Large intestine (tissue), 3 donors: ENCODE measurements around the gene ZNF618. TPM values are rescaled to one million over a fixed set of nuclear protein-coding genes. Genes with fewer than 3 reads are reported as not detected.

ENCODE experiments used
- DNase-seq, 2 donors: peaks; one replicate each; pipeline versions ENCODE4 v3.0.0 to v3.0.0-alpha.2; 2013
- H3K27ac ChIP-seq: one replicate; pipeline ENCODE4 v1.5.1; 2013; ENCODE audit warnings: low read length
- H3K27me3 ChIP-seq: 2 replicates; pipeline ENCODE4 v1.6.1; 2013; ENCODE audit warnings: low read length; ENCODE audit not compliant: control insufficient read depth, insufficient read depth
- H3K36me3 ChIP-seq: 2 replicates; pipeline ENCODE4 v1.6.1; 2013; ENCODE audit warnings: low read length; ENCODE audit not compliant: control insufficient read depth, insufficient read depth
- H3K4me1 ChIP-seq: one replicate; pipeline ENCODE4 v1.6.1; 2013; ENCODE audit warnings: low read length; ENCODE audit not compliant: control insufficient read depth, insufficient read depth
- H3K4me3 ChIP-seq: one replicate; pipeline ENCODE4 v1.5.1; 2013; ENCODE audit warnings: low read length
- H3K9me3 ChIP-seq: one replicate; pipeline ENCODE4 v1.6.1; 2013; ENCODE audit warnings: mild to moderate bottlenecking, low read depth, low read length, moderate library complexity; ENCODE audit not compliant: control insufficient read depth
- WGBS: methylation state at CpG from one replicate; pipeline ENCODE4 v1.1.5; 2013; ENCODE audit warnings: low lambda C conversion rate; ENCODE audit not compliant: insufficient coverage; 5-methylcytosine and 5-hydroxymethylcytosine counted together
- polyA plus RNA-seq: library from polyadenylated mRNA; unstranded; fragments of 120-200 nt; gene quantifications from one replicate; pipeline ENCODE4 v1.2.1, GENCODE V29; 2013

ZNF618 gene
- polyA plus RNA-seq, 1 donor: 8.1 TPM

DNA sequence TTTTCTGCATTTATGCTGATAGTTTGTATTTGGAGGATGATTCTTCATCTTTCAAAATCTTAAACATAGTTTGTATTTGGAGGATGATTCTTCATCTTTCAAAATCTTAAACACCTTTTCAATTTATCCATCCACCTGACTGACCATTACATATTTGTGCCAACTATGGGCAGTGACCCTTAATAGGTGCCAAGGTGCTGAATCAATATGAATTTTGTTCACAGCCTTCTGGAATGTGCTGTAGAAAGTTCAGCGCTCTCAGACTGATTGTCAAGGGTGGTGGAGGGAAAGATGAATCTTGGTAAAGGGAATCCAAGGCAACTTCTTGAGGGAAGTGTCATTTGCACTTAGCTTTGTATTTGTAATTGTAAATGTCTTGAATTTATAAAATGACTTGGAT is 18.1 kb downstream of the ZNF618 start:
- H3K27ac ChIP-seq: no peak overlapping the region
- no peak for DNase-seq
- no peaks in the 10 kb centered on the region for H3K4me1 ChIP-seq
- H3K4me3 ChIP-seq: no peak overlapping the region
- H3K36me3 ChIP-seq: no peaks in the 10 kb centered on the region
- H3K9me3 ChIP-seq: peaks cover 5% of the 10 kb centered on the region
- WGBS: no CpG with 5 or more reads among the region's 1 CpG
- H3K27me3 ChIP-seq: no peaks in the 10 kb centered on the region

DNA sequence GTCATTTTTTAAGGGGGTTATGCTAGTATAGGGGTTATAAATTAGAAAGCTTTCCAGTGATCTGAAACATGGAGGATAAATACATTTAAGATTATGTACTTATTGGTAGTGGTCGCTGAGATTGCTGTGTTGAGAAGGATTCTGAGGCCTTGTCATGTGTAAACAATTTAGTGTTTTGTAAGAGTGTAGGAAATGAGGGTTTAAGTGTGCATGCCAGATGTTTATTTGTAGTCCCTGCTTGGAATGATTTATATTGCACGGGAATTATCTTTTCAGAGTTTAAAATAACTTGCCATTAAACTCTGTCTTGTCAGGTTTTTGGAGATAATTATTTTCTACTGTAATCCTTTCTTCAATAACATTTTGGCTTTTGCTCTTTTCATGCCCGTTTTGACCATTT is 19.4 kb downstream of the ZNF618 start:
- no peaks in the 10 kb centered on the region for H3K4me1 ChIP-seq
- no peaks in the 10 kb centered on the region for H3K27me3 ChIP-seq
- WGBS: 100% methylated on average over 1 of the region's 3 CpGs
- no peak overlapping the region for H3K4me3 ChIP-seq
- peaks cover 4% of the 10 kb centered on the region for H3K9me3 ChIP-seq
- H3K27ac ChIP-seq: no peak overlapping the region
- no peaks in the 10 kb centered on the region for H3K36me3 ChIP-seq
- DNase-seq: no peak

DNA sequence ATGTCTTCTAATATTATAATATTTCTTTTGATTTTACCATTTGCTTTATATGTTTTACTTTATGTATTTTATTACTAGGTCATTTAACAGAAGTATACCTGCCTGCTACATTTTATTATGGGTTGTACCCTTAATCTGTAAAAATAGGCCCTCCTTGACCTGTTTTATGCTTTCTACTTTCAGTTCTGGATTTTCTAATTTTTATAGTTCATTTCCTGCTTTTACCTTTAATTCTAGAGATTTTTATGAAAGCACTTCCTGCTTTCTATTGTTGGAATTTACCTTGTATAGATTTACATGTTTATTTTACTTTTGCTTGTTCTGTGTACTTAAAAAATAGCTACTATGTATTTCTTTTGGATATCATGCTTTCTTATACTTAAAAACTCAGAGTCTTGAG is 20.6 kb downstream of the ZNF618 start:
- DNase-seq: no peak
- H3K27me3 ChIP-seq: no peaks in the 10 kb centered on the region
- H3K36me3 ChIP-seq: no peaks in the 10 kb centered on the region
- no peak overlapping the region for H3K27ac ChIP-seq
- H3K4me3 ChIP-seq: no peak overlapping the region
- no peaks in the 10 kb centered on the region for H3K4me1 ChIP-seq
- no peaks in the 10 kb centered on the region for H3K9me3 ChIP-seq

DNA sequence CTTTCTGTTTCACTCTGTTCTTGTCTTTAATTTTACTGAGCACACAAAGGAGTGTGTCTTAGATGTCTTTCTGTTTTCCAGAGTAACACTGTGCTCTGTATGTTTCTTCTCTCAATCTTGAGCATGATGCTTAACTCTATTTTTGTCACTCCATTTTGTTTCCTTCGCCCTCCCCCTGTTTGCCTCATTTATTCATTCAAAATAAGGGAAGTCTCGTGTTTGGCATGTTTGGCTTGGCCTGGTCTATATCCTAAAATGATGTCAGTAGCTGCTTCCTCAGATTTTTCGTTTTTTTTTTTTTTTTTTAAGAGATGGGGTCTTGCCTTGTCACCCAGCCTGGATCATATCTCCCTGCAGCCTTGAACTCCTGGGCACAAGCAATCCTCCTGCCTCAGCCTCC is 22.0 kb downstream of the ZNF618 start:
- peaks cover under 1% of the 10 kb centered on the region for H3K9me3 ChIP-seq
- 100% methylated on average over 1 of the region's 3 CpGs for WGBS
- no peak overlapping the region for H3K4me3 ChIP-seq
- no peaks in the 10 kb centered on the region for H3K36me3 ChIP-seq
- no peaks in the 10 kb centered on the region for H3K4me1 ChIP-seq
- no peak overlapping the region for H3K27ac ChIP-seq
- no peaks in the 10 kb centered on the region for H3K27me3 ChIP-seq
- no peak for DNase-seq

DNA sequence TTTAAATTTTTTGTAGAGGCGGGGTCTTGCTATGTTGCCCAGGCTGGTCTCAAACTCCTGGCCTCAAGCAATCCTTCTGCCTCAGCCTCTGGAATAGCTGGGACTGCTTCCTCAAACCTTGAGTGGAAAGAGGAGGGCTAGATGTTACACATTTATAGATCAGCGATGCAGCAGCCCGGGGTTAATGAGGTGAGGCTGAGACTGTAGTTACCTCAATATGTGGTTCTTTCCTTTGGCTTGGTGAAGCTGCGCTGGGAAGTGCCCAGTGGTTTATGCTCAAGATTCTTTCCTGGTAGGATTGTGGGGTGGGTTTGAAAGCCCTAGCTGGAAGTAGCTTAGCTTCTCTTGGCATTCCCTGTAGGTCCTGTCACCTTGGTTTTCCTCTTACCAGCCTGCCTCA is 22.5 kb downstream of the ZNF618 start:
- no peak for DNase-seq
- H3K4me3 ChIP-seq: no peak overlapping the region
- H3K27ac ChIP-seq: no peak overlapping the region
- peaks cover 5% of the 10 kb centered on the region for H3K9me3 ChIP-seq
- WGBS: no CpG with 5 or more reads among the region's 4 CpGs
- H3K27me3 ChIP-seq: no peaks in the 10 kb centered on the region
- H3K36me3 ChIP-seq: no peaks in the 10 kb centered on the region
- no peaks in the 10 kb centered on the region for H3K4me1 ChIP-seq

DNA sequence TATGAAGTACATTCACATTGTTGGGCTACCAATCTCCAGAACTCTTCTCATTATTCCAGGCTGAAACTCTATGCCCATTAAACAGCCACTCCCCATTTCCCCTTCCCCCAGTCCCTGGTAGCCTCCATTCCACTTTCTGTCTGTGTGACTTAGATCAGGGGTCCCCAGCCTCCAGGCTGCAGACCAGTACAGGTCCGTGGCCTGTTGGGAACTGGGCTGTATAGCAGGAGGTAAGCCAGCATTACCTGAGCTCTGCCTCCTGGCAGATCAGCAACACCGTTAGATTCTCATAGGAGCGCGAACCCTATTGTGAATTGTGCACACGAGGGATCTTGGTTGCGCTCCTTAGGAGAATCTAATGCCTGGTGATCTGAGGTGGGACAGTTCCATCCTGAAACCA is 23.1 kb downstream of the ZNF618 start:
- no peak for DNase-seq
- Histone ChIP-seq H3K27me3 (no peaks in the 10 kb centered on the region), H3K9me3 (peaks cover 7% of the 10 kb centered on the region), H3K27ac (no peak overlapping the region), H3K4me3 (no peak overlapping the region), H3K36me3 (no peaks in the 10 kb centered on the region), H3K4me1 (no peaks in the 10 kb centered on the region)
- WGBS: no CpG with 5 or more reads among the region's 6 CpGs

DNA sequence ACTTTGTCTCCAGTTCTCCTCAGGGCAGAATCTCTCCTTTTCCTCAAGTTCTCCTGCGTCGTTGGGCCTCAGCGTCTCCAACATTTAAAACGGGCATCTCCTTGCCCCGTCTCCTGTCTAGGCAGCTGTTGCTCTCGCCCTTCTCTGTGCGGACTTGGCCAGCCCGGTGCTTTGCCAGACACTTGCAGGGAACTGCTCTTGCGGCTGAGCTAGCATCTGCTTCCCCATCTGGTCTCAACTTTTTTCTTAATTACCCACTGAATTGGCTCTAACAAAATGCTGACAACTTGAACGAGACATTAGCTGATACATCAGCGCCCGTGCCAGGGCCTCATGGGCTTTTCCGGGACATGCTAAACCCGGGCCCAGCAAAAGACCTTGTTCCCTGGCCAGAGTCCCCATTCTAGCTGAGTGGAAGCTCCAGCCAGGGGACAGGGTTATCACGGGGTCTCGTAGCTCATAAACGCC is 25.1 kb downstream of the ZNF618 start:
- Histone ChIP-seq H3K27ac (no peak overlapping the region), H3K9me3 (peaks cover 7% of the 10 kb centered on the region), H3K27me3 (no peaks in the 10 kb centered on the region), H3K4me3 (no peak overlapping the region), H3K36me3 (no peaks in the 10 kb centered on the region), H3K4me1 (no peaks in the 10 kb centered on the region)
- no peak for DNase-seq
- WGBS: 100% methylated on average over 3 of the region's 17 CpGs

DNA sequence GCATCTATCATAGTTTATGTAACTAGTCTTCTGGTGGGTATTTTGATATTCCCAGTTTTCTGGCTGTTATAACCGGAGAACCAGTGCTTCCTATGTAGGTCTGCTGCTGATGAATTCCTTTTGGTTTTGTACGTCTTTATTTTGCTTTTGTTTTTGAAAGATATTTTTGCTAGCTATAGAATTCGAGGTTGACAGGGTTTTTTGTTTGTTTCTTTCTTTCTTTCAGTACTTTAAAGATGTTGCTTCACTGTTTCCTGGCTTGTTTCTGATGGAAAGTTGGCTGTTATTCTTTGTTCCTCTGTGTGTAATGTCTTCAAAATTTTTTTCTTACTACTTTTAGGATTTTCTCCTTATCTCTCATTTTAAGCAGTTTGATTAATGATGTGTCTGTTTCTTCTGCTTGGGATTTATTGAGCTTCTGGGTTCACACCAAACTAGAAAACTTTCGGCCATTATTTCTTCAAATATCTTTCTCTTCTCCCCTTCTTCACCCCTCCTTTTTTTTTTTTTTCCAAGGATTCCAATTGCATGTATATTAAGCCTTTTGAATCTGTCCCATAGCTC is 27.5 kb downstream of the ZNF618 start:
- WGBS: 98% methylated on average over 4 of the region's 4 CpGs
- DNase-seq: no peak
- H3K4me3 ChIP-seq: no peak overlapping the region
- no peaks in the 10 kb centered on the region for H3K27me3 ChIP-seq
- peaks cover 7% of the 10 kb centered on the region for H3K9me3 ChIP-seq
- no peaks in the 10 kb centered on the region for H3K36me3 ChIP-seq
- H3K27ac ChIP-seq: no peak overlapping the region
- H3K4me1 ChIP-seq: no peaks in the 10 kb centered on the region

DNA sequence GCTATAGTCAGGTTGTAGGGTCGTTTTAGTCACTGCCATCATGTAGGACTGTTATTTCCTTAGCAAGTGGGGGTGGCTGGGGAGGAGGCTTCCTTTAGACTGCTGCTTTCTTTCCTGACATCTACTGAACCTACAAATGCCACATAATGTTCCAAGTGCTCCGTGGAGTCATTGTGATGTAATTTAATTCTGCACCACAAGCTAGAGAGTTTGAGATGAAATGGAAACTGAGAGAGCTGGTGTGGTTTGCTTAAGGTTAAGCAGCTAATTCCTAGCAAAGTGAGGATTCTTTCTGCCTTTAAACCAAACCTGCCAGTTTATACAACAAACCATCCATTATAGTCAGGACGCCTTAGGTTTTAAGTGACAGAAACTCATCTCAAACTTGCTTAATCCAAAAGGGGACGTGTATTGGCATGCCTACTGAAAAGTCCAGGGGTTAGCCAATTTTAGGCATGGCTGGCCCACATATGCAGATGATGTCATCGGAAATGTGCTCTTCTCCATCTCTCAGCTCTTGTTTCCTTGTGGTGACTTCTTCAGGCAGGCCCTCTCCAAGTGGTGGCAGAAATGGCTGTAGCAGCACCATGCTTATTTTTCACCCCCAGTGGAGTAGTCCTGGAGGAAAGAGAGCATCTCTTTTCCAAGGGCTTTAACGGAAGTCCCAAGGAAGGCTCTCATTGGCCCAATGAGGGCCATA is 30.5 kb downstream of the ZNF618 start:
- H3K36me3 ChIP-seq: no peaks in the 10 kb centered on the region
- H3K27ac ChIP-seq: no peak overlapping the region
- H3K9me3 ChIP-seq: peaks cover 7% of the 10 kb centered on the region
- no peaks in the 10 kb centered on the region for H3K27me3 ChIP-seq
- H3K4me3 ChIP-seq: no peak overlapping the region
- 100% methylated on average over 1 of the region's 6 CpGs for WGBS
- DNase-seq: no peak
- H3K4me1 ChIP-seq: no peaks in the 10 kb centered on the region

DNA sequence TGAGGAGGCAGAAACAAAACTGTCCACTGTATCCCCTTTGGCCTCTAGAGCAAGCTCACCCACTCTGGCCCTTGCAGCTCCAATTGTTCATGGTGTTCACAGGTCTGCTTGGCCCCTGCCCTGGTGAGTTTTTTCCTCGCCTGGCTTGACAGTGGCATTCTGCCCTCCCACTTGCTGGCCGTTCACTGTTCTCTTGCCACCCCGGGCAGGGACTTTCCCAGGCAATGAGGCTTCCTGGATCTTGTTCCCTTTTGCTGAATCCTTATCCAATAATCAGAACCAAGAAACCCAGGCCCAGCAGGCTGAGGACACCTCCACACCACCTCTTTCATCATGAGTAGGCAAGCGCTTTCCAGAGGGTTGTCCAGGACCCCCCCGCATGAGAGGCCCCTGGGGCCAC is 31.2 kb downstream of the ZNF618 start:
- no peak overlapping the region for H3K27ac ChIP-seq
- no peak overlapping the region for H3K4me3 ChIP-seq
- H3K4me1 ChIP-seq: no peaks in the 10 kb centered on the region
- peaks cover 7% of the 10 kb centered on the region for H3K9me3 ChIP-seq
- no peaks in the 10 kb centered on the region for H3K36me3 ChIP-seq
- no peaks in the 10 kb centered on the region for H3K27me3 ChIP-seq
- whole genome bisulfite sequencing: no CpG with 5 or more reads among the region's 5 CpGs
- DNase-seq: no peak

DNA sequence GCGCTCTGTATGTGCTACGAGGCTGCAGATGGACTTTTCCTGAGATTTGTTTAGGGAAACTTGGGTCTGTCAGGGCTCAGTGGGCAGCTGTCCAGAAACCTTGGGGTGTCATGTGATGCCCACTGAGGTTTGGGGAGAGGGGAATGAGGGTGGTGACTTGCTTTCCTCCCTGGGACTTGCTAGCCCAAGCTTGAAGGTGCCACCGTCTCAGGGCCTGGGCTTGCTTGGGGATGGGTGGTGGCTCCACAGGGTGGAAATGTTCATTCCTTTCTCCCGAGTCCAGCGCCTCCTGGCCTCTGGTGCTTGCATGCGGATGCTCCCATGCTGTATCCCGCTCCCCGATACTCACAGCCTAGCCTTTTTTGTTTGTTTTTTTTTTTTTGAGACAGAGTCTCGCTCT is 33.3 kb downstream of the ZNF618 start:
- Histone ChIP-seq H3K27me3 (no peaks in the 10 kb centered on the region), H3K36me3 (no peaks in the 10 kb centered on the region), H3K4me1 (no peaks in the 10 kb centered on the region), H3K4me3 (no peak overlapping the region), H3K27ac (no peak overlapping the region), H3K9me3 (no peaks in the 10 kb centered on the region)
- WGBS: 95% methylated on average over 5 of the region's 9 CpGs
- no peak for DNase-seq
